ENCODE measurements around the gene NAP1L5.

Gene NAP1L5

GRCh38 chr4:88722828-88723227 is 25.2 kb upstream of the NAP1L5 start:
- DNase-seq (ENCODE audit: low read depth in 1 of 2, low spot score in 1 of 2): no peak

- DNase-seq (ENCODE audit: low read depth in 1 of 2, low spot score in 1 of 2): no peak
These were observed 24.7 kb upstream of the NAP1L5 start for GRCh38 chr4:88722276-88722780.

GRCh38 chr4:88720451-88721428 is 23.1 kb upstream of the NAP1L5 start:
- DNase-seq (ENCODE audit: low read depth in 1 of 2, low spot score in 1 of 2): no peak

- no peak for DNase-seq (ENCODE audit: low read depth in 1 of 2, low spot score in 1 of 2)
These were observed 21.8 kb upstream of the NAP1L5 start for GRCh38 chr4:88719381-88719780.

GRCh38 chr4:88718098-88718497 is 20.5 kb upstream of the NAP1L5 start:
- DNase-seq (ENCODE audit: low read depth in 1 of 2, low spot score in 1 of 2): no peak

GRCh38 chr4:88713782-88714181 is 16.2 kb upstream of the NAP1L5 start:
- DNase-seq (ENCODE audit: low read depth in 1 of 2, low spot score in 1 of 2): no peak

- no peak for DNase-seq (ENCODE audit: low read depth in 1 of 2, low spot score in 1 of 2)
These were observed 12.4 kb upstream of the NAP1L5 start for GRCh38 chr4:88709989-88710388.

GRCh38 chr4:88706574-88706973 is 8.9 kb upstream of the NAP1L5 start:
- DNase-seq (ENCODE audit: low read depth in 1 of 2, low spot score in 1 of 2): no peak

- no peak for DNase-seq (ENCODE audit: low read depth in 1 of 2, low spot score in 1 of 2)
These were observed 8.3 kb upstream of the NAP1L5 start for GRCh38 chr4:88705805-88706492.

GRCh38 chr4:88705223-88705622 is 7.6 kb upstream of the NAP1L5 start:
- no peak for DNase-seq (ENCODE audit: low read depth in 1 of 2, low spot score in 1 of 2)

- DNase-seq (ENCODE audit: low read depth in 1 of 2, low spot score in 1 of 2): no peak
These were observed 5.2 kb upstream of the NAP1L5 start for GRCh38 chr4:88702782-88703181.

- no peak for DNase-seq (ENCODE audit: low read depth in 1 of 2, low spot score in 1 of 2)
These were observed 890 bp upstream of the NAP1L5 start for GRCh38 chr4:88698519-88698918.

- DNase-seq (ENCODE audit: low read depth in 1 of 2, low spot score in 1 of 2): no peak
These were observed 488 bp downstream of the NAP1L5 start for GRCh38 chr4:88697141-88697540.

- no peak for DNase-seq (ENCODE audit: low read depth in 1 of 2, low spot score in 1 of 2)
These were observed 999 bp downstream of the NAP1L5 start for GRCh38 chr4:88696630-88697029.

GRCh38 chr4:88693792-88694191 is 3.8 kb downstream of the NAP1L5 start:
- DNase-seq (ENCODE audit: low read depth in 1 of 2, low spot score in 1 of 2): no peak

- DNase-seq (ENCODE audit: low read depth in 1 of 2, low spot score in 1 of 2): no peak
These were observed 7.3 kb downstream of the NAP1L5 start for GRCh38 chr4:88690355-88690754.

- DNase-seq (ENCODE audit: low read depth in 1 of 2, low spot score in 1 of 2): no peak
These were observed 16.4 kb downstream of the NAP1L5 start for GRCh38 chr4:88681209-88681608.

- no peak for DNase-seq (ENCODE audit: low read depth in 1 of 2, low spot score in 1 of 2)
These were observed 22.1 kb downstream of the NAP1L5 start for GRCh38 chr4:88675543-88675942.

GRCh38 chr4:88674979-88675378 is 22.6 kb downstream of the NAP1L5 start:
- no peak for DNase-seq (ENCODE audit: low read depth in 1 of 2, low spot score in 1 of 2)

GRCh38 chr4:88674565-88674964 is 23.1 kb downstream of the NAP1L5 start:
- DNase-seq (ENCODE audit: low read depth in 1 of 2, low spot score in 1 of 2): no peak

GRCh38 chr4:88673886-88674285 is 23.7 kb downstream of the NAP1L5 start:
- DNase-seq (ENCODE audit: low read depth in 1 of 2, low spot score in 1 of 2): no peak

- DNase-seq (ENCODE audit: low read depth in 1 of 2, low spot score in 1 of 2): no peak
These were observed 24.6 kb downstream of the NAP1L5 start for GRCh38 chr4:88672987-88673386.

Data from activated CD4-positive, alpha-beta T cell treated with anti-CD3 and anti-CD28 coated beads, Interleukin-2, amount 50 U/mL, for 24 hours (primary cell).